ENCODE measurements around the gene OR6V1.
"Not testable (repeated sequence)": the region's sequence is repeated elsewhere in the genome, so short reads cannot be mapped to it uniquely, and the experiment has no call there.

OR6V1 gene

GRCh38 chr7:143042159-143042789, 9.9 kb upstream of the OR6V1 start:
- no peak overlapping the region for H3K4me3 ChIP-seq (ENCODE audit: low read depth, low read length)

GRCh38 chr7:143042790-143043271, 9.3 kb upstream of the OR6V1 start:
- no peak overlapping the region for H3K4me3 ChIP-seq (ENCODE audit: low read depth, low read length)

- no peak overlapping the region for H3K4me3 ChIP-seq (ENCODE audit: low read depth, low read length)
These were observed 8.8 kb upstream of the OR6V1 start for GRCh38 chr7:143043391-143043790.

DNA sequence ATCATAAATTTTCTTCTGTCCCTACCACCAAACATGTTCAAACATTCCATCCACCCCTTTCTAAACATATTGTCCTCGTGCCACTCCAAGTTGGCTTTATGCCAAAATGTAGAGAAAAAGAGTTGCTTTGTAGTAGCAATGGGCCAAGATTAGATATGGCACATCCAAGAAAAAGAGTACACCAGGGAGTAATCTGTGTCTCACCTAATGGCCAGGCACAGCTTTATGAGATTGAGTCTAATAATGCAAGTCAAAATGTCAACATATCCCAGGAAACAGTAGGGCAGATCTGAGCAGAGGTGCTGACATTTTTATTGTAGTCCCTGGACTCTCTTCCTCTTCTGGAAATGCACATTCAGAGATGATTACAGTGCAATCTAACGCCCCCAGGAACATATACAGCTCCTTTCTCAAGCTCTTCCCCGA, 5.7 kb upstream of the OR6V1 start:
- no peak overlapping the region for H3K4me3 ChIP-seq (ENCODE audit: low read depth, low read length)

DNA sequence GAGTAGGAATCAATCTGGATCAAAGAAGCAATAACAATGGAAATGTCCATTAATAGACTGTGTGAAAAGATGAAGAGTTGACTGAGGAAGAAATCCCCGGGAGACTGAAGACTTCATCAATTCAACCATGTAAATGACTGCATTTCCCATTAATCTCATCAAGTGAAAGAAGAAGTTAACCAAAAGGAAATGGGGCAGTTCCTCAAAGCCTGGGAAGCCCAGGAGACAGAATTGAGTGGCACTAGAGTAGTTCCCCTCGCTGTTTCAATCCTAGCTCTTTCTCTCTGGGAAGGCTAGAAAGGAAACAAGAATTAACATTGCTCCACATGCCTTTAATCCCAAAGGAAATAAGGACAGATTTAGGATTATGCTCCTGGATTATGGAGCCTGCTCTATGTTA, 4.8 kb upstream of the OR6V1 start:
- H3K4me3 ChIP-seq (ENCODE audit: low read depth, low read length) = no peak overlapping the region

DNA sequence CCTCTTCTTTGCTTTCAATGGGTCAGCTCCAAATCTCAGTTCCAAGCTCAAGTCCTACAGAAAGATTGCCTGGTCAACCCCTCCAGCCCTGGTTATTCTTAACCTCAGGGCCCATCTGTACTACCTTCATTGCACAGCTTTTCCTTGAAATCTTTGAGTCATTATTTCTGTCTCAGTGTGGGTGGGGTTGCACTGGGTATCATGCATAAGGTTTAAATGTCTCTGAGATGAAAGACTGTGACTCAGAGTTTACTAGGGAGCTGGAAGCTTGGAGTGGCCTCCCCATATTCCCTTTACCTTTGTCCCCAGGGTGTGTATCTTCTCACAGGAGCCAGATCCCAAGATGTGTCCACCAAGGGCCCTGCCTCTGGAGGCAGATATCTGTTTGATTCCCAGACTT, 3.3 kb upstream of the OR6V1 start:
- H3K4me3 ChIP-seq (ENCODE audit: low read depth, low read length) = no peak overlapping the region

DNA sequence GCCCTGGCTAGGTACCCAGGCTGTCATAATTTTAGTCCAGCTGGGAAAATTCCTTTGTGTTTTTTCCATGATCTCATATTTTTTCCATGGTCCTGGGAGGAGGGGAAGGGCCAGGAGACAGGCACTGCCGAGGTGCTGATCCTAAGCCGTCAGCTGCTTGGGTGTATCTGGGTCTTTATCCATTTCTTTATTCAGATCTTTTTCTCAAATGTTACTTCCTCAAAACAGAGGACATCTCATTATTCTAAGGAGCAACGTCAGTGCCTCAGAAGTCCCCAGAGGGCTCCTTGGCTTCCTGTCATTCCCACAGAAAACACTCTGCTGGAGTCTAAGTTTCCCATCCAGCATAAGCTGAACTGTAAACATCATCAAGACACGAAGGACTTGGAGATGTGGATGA, 2.8 kb upstream of the OR6V1 start:
- H3K4me3 ChIP-seq (ENCODE audit: low read depth, low read length) = no peak overlapping the region

DNA sequence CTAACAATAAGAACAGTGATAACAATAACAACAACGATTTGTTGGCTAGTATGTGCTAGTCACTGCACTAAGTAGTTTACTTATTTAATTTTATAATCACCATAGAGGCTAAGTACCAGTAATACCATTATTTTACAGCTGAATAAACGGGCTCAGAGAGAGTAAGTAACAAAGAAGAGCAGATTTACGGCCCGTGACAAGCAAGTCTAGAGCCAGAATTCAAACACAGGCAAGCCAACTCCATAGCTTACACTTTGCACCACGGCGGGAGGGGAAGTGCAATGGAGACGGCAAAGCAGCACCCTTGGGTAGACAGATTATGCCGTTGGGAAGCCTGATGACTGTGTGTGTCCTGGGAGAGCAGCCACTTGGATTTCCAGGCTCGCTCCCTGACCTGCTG, 1.2 kb upstream of the OR6V1 start:
- no peak overlapping the region for H3K4me3 ChIP-seq (ENCODE audit: low read depth, low read length)

DNA sequence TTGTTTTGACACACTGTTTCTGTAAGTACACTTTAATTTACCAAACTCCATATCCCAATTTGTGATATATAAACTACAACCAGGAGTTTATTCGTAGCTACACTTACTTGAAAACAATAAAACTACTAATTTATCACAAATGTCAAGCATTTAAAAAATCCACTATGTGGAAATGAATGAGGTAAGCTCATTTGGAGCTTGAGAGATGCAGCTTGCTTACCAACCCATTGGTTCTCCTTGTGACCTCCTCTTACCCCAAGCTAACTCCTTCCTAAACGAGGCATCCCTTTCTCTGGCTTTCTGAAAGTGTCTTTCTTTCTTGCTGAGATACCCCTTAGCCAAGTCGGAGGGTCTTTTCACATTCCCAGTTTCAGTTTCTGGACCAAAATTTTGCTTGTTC, 2.5 kb downstream of the OR6V1 start:
- H3K4me3 ChIP-seq (ENCODE audit: low read depth, low read length) = no peak overlapping the region

DNA sequence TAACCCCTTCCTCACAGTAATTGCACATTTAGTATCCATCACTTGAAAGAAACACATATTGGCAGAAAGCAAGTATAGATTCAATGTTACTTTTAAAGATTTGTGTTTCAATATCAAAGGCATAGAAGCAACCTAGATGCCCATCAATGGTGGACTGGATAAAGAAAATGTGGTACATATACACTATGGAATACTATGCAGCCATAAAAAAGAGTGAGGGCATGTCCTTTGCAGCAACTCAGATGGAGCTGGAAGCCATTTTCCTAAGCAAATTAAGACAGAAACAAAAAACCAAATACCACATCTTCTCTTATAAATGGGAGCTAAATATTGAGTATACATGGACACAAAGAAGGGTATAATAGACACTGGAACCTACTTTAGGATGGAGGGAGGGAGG, 3.6 kb downstream of the OR6V1 start:
- no peak overlapping the region for H3K4me3 ChIP-seq (ENCODE audit: low read depth, low read length)

DNA sequence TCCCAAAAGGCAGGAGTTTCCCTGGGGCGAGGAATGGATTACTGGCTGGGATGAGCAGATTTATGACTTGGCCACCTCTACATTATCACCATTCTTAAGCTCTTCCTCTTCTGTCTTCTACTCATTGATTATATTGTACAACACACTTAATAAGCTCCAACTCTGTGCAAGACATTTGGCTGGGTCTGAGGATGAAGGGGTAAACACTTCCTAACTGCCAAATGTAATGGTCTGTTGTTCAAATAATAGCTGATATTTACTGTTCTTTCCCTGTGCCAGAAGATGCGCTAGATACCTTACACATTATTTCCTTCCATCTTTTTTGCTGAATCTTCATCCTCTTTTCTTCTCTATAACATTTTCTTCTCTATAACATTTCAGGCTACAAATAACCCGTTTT, 11.6 kb downstream of the OR6V1 start:
- H3K4me3 ChIP-seq (ENCODE audit: low read depth, low read length) = no peak overlapping the region

DNA sequence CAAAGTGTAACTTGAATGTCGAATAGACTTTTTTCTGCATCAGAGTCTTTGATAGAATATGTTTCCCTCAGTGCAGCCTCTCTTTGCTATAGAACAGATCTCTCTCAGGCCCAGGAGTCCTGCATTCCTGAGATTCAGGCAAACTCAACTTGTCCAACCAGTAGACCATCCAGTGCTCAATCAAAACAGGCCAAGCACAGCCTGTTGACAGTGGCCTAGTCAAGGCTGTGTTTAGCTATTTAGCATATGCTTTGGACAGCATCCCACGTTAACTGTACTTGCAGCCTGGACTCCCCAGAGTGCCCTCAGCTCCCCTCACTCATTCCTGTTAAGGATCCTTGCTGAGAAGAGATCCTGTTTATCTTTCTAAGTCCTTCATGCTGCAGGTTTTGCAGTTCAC, 16.3 kb downstream of the OR6V1 start:
- no peak overlapping the region for H3K4me3 ChIP-seq (ENCODE audit: low read depth, low read length)

DNA sequence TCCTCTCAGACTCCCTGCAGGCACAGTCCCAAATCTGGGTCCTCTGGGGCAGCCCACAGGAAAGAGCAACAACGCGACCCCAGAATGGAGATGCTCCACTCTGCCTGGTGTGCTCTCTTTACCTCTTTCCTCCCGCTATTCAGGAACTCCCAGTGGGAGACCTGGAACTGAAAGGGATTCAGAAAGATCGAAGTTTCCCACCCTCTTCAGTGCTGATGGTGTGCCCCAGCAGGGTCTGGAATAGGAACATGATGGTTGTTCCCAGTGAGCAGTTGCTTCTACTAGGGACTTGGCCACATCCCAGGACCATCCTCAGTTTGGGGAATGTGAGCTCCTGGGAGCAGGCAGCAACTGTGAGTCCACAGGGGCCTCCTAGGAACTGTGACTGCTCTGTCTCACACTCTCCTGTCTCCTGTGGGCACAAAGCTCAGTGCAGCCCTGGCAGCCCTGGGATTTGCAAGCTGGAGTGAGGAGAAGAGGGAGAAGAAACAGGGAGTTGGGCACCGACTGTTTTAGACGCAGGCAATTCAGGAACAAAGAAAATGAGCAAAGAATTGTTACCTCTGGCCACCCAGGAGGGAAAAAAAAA, 17.9 kb downstream of the OR6V1 start:
- H3K4me3 ChIP-seq (ENCODE audit: low read depth, low read length) = no peak overlapping the region

- H3K4me3 ChIP-seq (ENCODE audit: low read depth, low read length) = no peak overlapping the region
These were observed 21.4 kb downstream of the OR6V1 start for GRCh38 chr7:143073556-143073955.

DNA sequence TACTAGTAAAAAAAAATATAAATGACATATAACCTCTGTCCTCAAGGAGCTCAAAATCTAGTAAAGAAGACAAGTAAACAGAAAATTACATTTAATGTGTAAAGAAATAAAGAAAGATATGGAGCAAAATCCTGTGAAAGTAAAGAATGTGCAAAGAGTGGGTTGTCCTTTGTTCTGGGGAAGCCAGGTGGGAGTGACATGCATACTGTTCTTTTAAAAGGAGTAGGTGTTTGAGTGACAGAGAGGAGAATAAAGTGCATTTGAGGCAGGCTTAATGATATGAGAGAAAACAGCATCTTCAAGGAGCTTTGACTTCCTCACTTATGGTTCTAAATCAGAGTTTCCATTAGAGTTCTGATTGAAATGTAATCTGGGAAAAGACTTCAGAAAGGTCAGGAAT, 22.0 kb downstream of the OR6V1 start:
- no peak overlapping the region for H3K4me3 ChIP-seq (ENCODE audit: low read depth, low read length)

GRCh38 chr7:143085109-143085508, 33.0 kb downstream of the OR6V1 start:
- H3K4me3 ChIP-seq (ENCODE audit: low read depth, low read length) = no peak overlapping the region

DNA sequence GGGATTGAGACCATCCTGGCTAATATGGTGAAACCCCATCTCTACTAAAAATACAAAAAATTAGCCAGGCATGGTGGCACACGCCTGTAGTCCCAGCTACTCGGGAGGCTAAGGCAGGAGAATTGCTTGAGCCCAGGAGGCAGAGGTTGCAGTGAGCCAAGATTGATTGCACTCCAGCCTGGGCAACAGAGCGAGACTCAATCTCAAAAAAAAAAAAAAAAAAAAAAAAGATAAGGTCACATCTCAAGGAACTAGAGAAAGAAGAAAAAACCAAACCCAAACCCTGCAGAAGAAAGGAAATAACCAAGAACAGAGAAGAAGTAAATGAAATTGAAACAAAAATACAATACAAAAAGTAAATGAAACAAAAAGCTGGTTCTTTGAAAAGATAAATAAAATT, 33.5 kb downstream of the OR6V1 start:
- not testable (repeated sequence) for H3K4me3 ChIP-seq (ENCODE audit: low read depth, low read length)

GRCh38 chr7:143088549-143089231, 36.5 kb downstream of the OR6V1 start:
- H3K4me3 ChIP-seq (ENCODE audit: low read depth, low read length) = not testable (repeated sequence)

GRCh38 chr7:143096146-143096545, 44.0 kb downstream of the OR6V1 start:
- no peak overlapping the region for H3K4me3 ChIP-seq (ENCODE audit: low read depth, low read length)

DNA sequence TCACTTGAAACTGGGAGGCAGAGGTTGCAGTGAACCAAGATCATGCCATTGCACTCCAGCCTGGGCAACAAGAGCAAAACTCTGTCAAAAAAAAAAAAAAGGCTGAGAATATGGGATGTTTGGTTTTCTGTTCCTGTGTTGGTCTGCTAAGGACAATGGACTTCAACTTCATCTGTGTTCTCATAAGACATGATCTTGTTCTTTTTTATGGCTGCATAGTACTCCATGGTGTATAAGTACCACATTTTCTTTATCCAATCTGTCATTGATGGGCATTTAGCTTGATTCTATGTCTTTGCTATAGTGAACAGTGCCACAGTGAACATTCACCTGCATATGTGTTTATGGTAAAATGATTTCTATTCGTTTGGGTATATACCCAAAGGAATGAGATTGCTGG, 47.4 kb downstream of the OR6V1 start:
- not testable (repeated sequence) for H3K4me3 ChIP-seq (ENCODE audit: low read depth, low read length)

Data from iPS-11a (cell line).